SHP77 treated with DMSO at 0.1 percent for 48 hours (cell line): ENCODE measurements around the gene ANKRD36C.
"Not testable (repeated sequence)": the region's sequence is repeated elsewhere in the genome, so short reads cannot be mapped to it uniquely, and the experiment has no call there.

Experiments
- DNase-seq: peaks from one replicate; lab custom pipeline; 2025; lab: John Stamatoyannopoulos, UW

ANKRD36C gene

GRCh38 chr2:96006248-96006647 is 14.6 kb upstream of the ANKRD36C start:
- not testable (repeated sequence) for DNase-seq

GRCh38 chr2:95992520-95993272 is 1.1 kb upstream of the ANKRD36C start:
- not testable (repeated sequence) for DNase-seq

- DNase-seq: not testable (repeated sequence)
Observed at GRCh38 chr2:95992102-95992501, 478 bp upstream of the ANKRD36C start.

- DNase-seq: not testable (repeated sequence)
Observed at GRCh38 chr2:95990884-95991283, 740 bp downstream of the ANKRD36C start.

GRCh38 chr2:95951662-95952061 is 40.0 kb downstream of the ANKRD36C start:
- DNase-seq: not testable (repeated sequence)

- not testable (repeated sequence) for DNase-seq
Observed at GRCh38 chr2:95948039-95948438, 43.6 kb downstream of the ANKRD36C start.

GRCh38 chr2:95939947-95940346 is 51.7 kb downstream of the ANKRD36C start:
- not testable (repeated sequence) for DNase-seq

DNA sequence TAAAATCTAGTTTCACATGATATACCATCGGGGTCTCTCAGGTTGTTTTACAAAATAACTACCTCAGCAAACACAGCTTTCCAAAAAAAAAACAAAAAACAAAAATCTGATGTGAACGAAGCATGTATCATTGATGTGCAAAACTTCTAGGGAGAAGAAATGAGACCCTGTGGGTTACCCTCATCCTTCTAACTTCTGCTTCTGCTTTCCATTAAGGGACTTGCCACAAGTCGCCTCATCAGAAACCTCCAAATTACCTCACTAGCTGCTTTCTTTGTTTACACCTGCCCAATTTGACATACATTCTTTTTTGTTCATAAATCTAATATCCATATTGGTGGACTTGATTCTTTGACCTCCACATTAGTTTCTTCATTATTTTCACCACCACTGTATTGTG is 60.9 kb downstream of the ANKRD36C start:
- DNase-seq: not testable (repeated sequence)

DNA sequence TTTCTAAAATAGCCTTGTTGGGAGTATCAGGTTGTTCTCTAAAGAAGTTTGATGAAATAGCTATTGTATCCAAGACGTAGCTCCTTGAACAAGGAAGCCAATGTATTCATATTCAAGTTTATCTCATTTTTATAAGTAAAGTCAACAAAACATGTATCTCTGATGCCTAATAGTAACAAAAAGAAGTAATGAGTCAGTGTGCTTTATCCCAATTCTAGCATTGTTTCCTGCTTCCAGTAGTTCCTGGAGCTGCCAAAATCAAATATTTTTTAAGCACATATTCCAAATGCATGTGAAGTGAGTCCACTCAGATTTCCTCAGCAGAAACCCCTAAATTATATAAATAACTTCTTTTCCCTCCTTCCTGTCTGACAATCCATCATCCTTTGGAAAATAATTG is 74.6 kb downstream of the ANKRD36C start:
- not testable (repeated sequence) for DNase-seq

DNA sequence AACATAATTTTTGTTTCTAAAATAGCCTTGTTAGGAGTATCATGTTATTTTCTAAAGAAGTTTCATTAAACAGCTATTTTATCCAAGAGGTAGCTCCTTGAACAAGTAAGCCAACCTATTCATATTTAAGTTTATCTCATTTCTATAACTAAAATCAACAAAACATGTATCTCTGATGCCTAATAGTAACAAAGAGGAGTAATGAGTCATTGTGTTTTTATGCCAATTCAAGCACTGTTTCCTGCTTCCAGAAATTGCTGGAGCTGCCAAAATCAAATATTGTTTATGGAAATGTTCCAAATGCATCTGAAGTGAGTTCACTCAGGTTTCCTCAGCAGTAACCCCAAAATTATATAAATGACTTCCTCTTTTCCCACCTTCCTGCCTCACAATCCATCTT is 76.5 kb downstream of the ANKRD36C start:
- DNase-seq: not testable (repeated sequence)

GRCh38 chr2:95911431-95911830 is 80.2 kb downstream of the ANKRD36C start:
- not testable (repeated sequence) for DNase-seq

- DNase-seq: not testable (repeated sequence)
Observed at GRCh38 chr2:95894443-95894842, 97.2 kb downstream of the ANKRD36C start.

- DNase-seq: not testable (repeated sequence)
Observed at GRCh38 chr2:95867929-95868328, 123.7 kb downstream of the ANKRD36C start.

- DNase-seq: not testable (repeated sequence)
Observed at GRCh38 chr2:95867047-95867677, 124.5 kb downstream of the ANKRD36C start.

GRCh38 chr2:95862121-95862520 is 129.5 kb downstream of the ANKRD36C start:
- not testable (repeated sequence) for DNase-seq

- no peak for DNase-seq
Observed at GRCh38 chr2:95836151-95836550, 155.5 kb downstream of the ANKRD36C start.

DNA sequence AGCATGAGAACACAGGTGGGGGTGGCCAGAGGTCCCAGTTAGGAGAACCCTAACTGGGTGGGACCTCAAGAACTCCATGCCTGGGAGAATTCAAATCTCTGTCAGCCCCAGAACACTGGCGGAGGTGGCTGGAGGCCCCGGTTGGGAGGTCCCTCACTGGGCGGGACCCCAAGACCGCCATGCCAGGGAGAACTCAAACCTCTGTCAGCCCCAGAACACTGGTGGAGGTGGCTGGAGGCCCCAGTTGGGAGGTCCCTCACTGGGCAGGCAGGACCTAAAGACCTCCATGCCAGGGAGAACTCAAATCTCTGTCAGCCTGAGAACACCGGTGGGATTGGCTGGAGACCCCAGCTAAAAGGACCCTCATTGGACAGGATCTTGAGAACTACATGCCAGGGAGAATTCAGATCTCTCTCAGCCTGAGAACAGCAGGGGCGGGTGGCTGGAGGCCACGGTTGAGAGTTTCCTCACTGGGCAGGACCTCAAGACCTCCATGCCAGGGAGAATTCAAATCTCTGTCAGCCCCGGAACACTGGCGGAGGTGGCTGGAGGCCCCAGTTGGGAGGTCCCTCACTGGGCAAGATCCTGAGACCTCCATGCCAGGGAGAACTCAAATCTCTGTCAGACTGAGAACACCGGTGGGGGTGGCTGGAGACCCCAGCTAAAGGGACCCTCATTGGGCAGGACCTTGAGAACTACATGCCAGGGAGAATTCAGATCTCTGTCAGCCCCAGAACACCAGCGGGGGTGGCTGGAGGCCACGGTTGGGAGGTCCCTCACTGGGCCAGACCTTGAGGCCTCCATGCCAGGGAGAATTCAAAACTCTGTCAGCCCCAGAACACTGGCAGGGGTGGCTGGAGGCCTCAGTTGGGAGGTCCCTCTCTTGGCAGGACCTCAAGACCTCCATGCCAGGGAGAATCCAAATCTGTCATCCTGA is 157.3 kb downstream of the ANKRD36C start:
- not testable (repeated sequence) for DNase-seq

DNA sequence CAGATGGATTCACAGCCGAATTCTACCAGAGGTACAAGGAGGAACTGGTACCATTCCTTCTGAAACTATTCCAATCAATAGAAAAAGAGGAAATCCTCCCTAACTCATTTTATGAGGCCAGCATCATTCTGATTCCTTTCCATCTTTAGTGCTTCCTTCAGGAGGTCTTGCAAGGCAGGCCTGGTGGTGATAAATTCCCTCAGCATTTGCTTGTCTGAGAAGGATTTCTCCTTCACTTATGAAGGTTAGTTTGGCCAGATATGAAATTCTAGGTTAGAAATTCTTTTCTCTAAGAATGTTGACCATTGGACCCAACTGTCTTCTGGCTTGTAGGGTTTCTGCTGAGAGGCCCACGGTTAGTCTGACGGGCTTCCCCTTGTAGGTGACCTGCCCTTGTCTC is 167.4 kb downstream of the ANKRD36C start:
- not testable (repeated sequence) for DNase-seq

- not testable (repeated sequence) for DNase-seq
Observed at GRCh38 chr2:95817521-95817920, 174.1 kb downstream of the ANKRD36C start.

DNA sequence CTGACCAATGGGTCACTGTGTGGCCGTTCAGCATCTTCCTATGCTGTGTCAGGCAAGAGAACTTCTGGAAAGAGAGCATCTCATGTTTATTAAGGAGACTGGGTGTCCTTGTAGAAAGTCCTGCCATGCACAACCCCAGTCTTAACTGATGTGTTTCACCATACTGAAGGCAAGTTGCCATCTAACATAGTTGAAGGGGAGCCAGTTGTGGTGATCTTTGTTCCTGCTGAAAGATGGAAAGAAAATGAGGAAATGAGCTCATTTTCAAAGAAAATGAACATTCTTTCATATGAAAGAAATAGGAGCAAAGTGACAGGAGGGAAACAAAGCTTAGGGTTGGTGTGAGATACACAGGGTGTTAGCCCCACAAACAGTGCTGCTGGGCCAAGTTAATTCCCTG is 178.3 kb downstream of the ANKRD36C start:
- DNase-seq: not testable (repeated sequence)

DNA sequence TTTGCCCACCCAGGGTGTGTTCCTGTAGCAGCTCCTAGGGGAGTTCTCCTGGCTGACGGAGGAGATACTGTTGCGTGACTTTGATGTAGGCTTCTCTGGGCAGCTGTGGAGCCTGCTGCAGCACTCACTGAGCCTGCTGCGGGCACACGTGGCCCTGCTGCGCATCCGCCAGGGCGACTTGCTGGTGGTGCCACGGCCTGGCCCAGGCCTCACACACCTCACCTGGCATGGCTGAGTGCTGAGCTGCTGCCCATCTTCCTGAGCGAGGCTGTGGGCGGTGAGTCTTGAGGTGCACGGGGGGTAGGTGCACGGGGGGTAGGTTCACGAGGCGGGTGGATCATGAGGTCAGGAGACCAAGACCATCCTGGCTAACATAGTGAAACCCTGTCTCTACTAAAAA is 191.7 kb downstream of the ANKRD36C start:
- no peak for DNase-seq
